ENCODE data around the gene ESRRG. TPM values are rescaled to one million over a fixed set of nuclear protein-coding genes. Genes with fewer than 3 reads are reported as not detected.

ESRRG gene
- total and polyA plus RNA-seq, 2 donors (not counting 1 experiment from before 2014, with no cell fraction given), result 0.06 TPM; not detected in 1

- CTCF ChIA-PET, result no interaction called here
- Histone ChIP-seq H3K4me1 (ENCODE audit: control insufficient read depth in 2 of 2, insufficient read depth in 2 of 2, low read length in 2 of 2) (no peaks in the 10 kb centered on the region), H3K79me2 (ENCODE audit: control insufficient read depth, insufficient read depth, low read length) (no peaks in the 10 kb centered on the region), H3K27me3 (replicated peaks in 1 of 4; ENCODE audit: control extremely low read depth in 1 of 4, control insufficient read depth in 3 of 4, insufficient read depth in 4 of 4, low read length in 3 of 4) (no peaks in the 10 kb centered on the region), H3K27ac (ENCODE audit: low read length in 2 of 2) (no peak overlapping the region), H3K4me2 (replicated peaks; ENCODE audit: low read depth, low read length, poor library complexity, severe bottlenecking) (no peak overlapping the region), H3K36me3 (replicated peaks in 1 of 2; ENCODE audit: control extremely low read depth in 1 of 2, control insufficient read depth in 1 of 2, extremely low read depth in 1 of 2, insufficient read depth in 2 of 2, low read length in 1 of 2) (no peaks in the 10 kb centered on the region), H3K9ac (ENCODE audit: low read length) (no peak overlapping the region), H3K4me3 (ENCODE audit: control extremely low read depth in 1 of 5, extremely low read depth in 1 of 5, insufficient read depth in 1 of 5, low read depth in 2 of 5, low read length in 4 of 5) (no peak overlapping the region), H4K20me1 (ENCODE audit: control insufficient read depth, insufficient read depth, low read length, poor library complexity, severe bottlenecking) (no peaks in the 10 kb centered on the region), H2AFZ (ENCODE audit: insufficient read depth, low read depth, low read length, poor library complexity, severe bottlenecking) (no peak overlapping the region), H3K9me3 (ENCODE audit: control extremely low read depth in 1 of 3, control insufficient read depth in 2 of 3, insufficient read depth in 1 of 3, low read length in 2 of 3) (no peaks in the 10 kb centered on the region)
- Mint-ChIP-seq H3K27ac (no peak overlapping the region), H3K4me1 (no peaks in the 10 kb centered on the region), H3K4me3 (no peak overlapping the region), H3K9me3 (ENCODE audit: insufficient read depth) (peaks cover 2% of the 10 kb centered on the region), H3K27me3 (no peaks in the 10 kb centered on the region)
- intact Hi-C loops (cut with micrococcal nuclease), result no loop called here
- no CpG with 5 or more reads among the region's 5 CpGs for WGBS (ENCODE audit: insufficient coverage)
- TF ChIP-seq EZH2 (IDR thresholded peaks at IDR 0.05; ENCODE audit: borderline replicate concordance, insufficient read depth, low read depth, low read length, poor library complexity, severe bottlenecking) (no peak), CTCF (IDR thresholded peaks at IDR 0.05) (no peak)
- POLR2A ChIA-PET, result no interaction called here
- ATAC-seq (ENCODE audit: low read depth) (no peak), DNase-seq (no peak)
Measured at GRCh38 chr1:216617081-216617875, 106.0 kb downstream of the ESRRG start.

- Histone ChIP-seq H4K20me1 (ENCODE audit: control insufficient read depth, insufficient read depth, low read length, poor library complexity, severe bottlenecking) (no peaks in the 10 kb centered on the region), H3K27me3 (replicated peaks in 1 of 4; ENCODE audit: control extremely low read depth in 1 of 4, control insufficient read depth in 3 of 4, insufficient read depth in 4 of 4, low read length in 3 of 4) (no peaks in the 10 kb centered on the region), H3K27ac (ENCODE audit: low read length in 2 of 2) (no peak overlapping the region), H3K79me2 (ENCODE audit: control insufficient read depth, insufficient read depth, low read length) (no peaks in the 10 kb centered on the region), H2AFZ (ENCODE audit: insufficient read depth, low read depth, low read length, poor library complexity, severe bottlenecking) (no peak overlapping the region), H3K36me3 (replicated peaks in 1 of 2; ENCODE audit: control extremely low read depth in 1 of 2, control insufficient read depth in 1 of 2, extremely low read depth in 1 of 2, insufficient read depth in 2 of 2, low read length in 1 of 2) (no peaks in the 10 kb centered on the region), H3K9me3 (ENCODE audit: control extremely low read depth in 1 of 3, control insufficient read depth in 2 of 3, insufficient read depth in 1 of 3, low read length in 2 of 3) (no peaks in the 10 kb centered on the region), H3K4me1 (ENCODE audit: control insufficient read depth in 2 of 2, insufficient read depth in 2 of 2, low read length in 2 of 2) (no peaks in the 10 kb centered on the region), H3K4me3 (ENCODE audit: control extremely low read depth in 1 of 5, extremely low read depth in 1 of 5, insufficient read depth in 1 of 5, low read depth in 2 of 5, low read length in 4 of 5) (no peak overlapping the region), H3K9ac (ENCODE audit: low read length) (no peak overlapping the region), H3K4me2 (replicated peaks; ENCODE audit: low read depth, low read length, poor library complexity, severe bottlenecking) (no peak overlapping the region)
- no peak overlapping the region for H3K4me3 Mint-ChIP-seq
- TF ChIP-seq CTCF (IDR thresholded peaks at IDR 0.05) (no peak), EZH2 (IDR thresholded peaks at IDR 0.05; ENCODE audit: borderline replicate concordance, insufficient read depth, low read depth, low read length, poor library complexity, severe bottlenecking) (no peak)
- peaks cover 2% of the 10 kb centered on the region for H3K9me3 Mint-ChIP-seq (ENCODE audit: insufficient read depth)
- no peak overlapping the region for H3K27ac Mint-ChIP-seq
- ChIA-PET CTCF (no interaction called here), POLR2A (no interaction called here)
- no peaks in the 10 kb centered on the region for H3K27me3 Mint-ChIP-seq
- ATAC-seq (ENCODE audit: low read depth) (no peak), DNase-seq (no peak)
- intact Hi-C loops (cut with micrococcal nuclease), result no loop called here
- WGBS (ENCODE audit: insufficient coverage), result 100% methylated on average over 1 of the region's 4 CpGs
- H3K4me1 Mint-ChIP-seq, result no peaks in the 10 kb centered on the region
Measured at GRCh38 chr1:216616425-216616824, 106.8 kb downstream of the ESRRG start.
